ENCODE results near the gene TBC1D30. TPM values are rescaled to one million over a fixed set of nuclear protein-coding genes. Genes with fewer than 3 reads are reported as not detected.

TBC1D30 gene
- total RNA-seq, 1 experiment from 2014 or later: 2.0 TPM

GRCh38 chr12:64782191-64782876, 42.1 kb upstream of the TBC1D30 start:
- intact Hi-C loops (cut with micrococcal nuclease; ENCODE audit: unreplicated experiment): no loop called here
- Histone ChIP-seq H3K4me3 (ENCODE audit: low read depth, low read length, poor library complexity, severe bottlenecking) (no peak overlapping the region), H3K36me3 (ENCODE audit: insufficient read depth, low read length, poor library complexity, severe bottlenecking) (no peaks in the 10 kb centered on the region), H3K4me1 (ENCODE audit: insufficient read depth, low read length, poor library complexity, severe bottlenecking) (peaks cover 16% of the 10 kb centered on the region), H3K27me3 (replicated peaks; ENCODE audit: insufficient read depth, low read depth, low read length, poor library complexity) (peaks cover 58% of the 10 kb centered on the region), H3K9me3 (ENCODE audit: low read depth, low read length, poor library complexity, severe bottlenecking) (no peaks in the 10 kb centered on the region), H3K27ac (ENCODE audit: low read depth, low read length, poor library complexity, severe bottlenecking) (no peak overlapping the region)
- DNase-seq (ENCODE audit: low spot score): no peak
- no TSS peak for BruUV-seq (replicated peaks)
- POLR2A ChIA-PET (ENCODE audit: low non-redundant PET): interaction anchor here (0.6 kb wide), 1 partner anchor 927 kb away, joined by 3 read pairs; no protein-coding TSS in a partner anchor
- CTCF ChIA-PET: no interaction called here
- TF ChIP-seq EZH2 (IDR thresholded peaks at IDR 0.05; ENCODE audit: borderline replicate concordance, low read depth, low read length, poor library complexity, severe bottlenecking): no peak
- TF ChIP-seq, protein P1, sequence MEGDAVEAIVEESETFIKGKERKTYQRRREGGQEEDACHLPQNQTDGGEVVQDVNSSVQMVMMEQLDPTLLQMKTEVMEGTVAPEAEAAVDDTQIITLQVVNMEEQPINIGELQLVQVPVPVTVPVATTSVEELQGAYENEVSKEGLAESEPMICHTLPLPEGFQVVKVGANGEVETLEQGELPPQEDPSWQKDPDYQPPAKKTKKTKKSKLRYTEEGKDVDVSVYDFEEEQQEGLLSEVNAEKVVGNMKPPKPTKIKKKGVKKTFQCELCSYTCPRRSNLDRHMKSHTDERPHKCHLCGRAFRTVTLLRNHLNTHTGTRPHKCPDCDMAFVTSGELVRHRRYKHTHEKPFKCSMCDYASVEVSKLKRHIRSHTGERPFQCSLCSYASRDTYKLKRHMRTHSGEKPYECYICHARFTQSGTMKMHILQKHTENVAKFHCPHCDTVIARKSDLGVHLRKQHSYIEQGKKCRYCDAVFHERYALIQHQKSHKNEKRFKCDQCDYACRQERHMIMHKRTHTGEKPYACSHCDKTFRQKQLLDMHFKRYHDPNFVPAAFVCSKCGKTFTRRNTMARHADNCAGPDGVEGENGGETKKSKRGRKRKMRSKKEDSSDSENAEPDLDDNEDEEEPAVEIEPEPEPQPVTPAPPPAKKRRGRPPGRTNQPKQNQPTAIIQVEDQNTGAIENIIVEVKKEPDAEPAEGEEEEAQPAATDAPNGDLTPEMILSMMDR (conservative IDR thresholded peaks at IDR 0.05; ENCODE audit: low read depth, low read length): no peak

DNA sequence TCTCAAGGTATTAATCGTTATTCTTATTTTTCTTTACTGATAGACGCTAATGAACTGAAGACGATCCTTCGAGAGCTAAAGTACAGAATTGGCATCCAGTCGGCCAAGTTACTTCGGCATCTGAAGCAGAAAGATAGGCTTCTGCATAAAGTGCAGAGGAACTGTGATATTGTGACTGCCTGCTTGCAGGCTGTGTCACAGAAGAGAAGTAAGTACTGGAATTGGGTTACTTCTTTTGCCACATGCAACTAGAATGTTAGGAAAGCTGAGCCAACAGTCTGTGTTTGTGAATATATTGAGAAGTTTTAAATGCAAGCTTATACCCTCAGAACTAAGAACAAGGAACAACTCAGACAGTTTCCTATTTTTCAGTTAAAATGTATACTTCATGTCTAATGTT, 38.6 kb upstream of the TBC1D30 start:
- Histone ChIP-seq H3K4me3 (ENCODE audit: low read depth, low read length, poor library complexity, severe bottlenecking) (no peak overlapping the region), H3K9me3 (ENCODE audit: low read depth, low read length, poor library complexity, severe bottlenecking) (no peaks in the 10 kb centered on the region), H3K4me1 (ENCODE audit: insufficient read depth, low read length, poor library complexity, severe bottlenecking) (peaks cover 5% of the 10 kb centered on the region), H3K27me3 (replicated peaks; ENCODE audit: insufficient read depth, low read depth, low read length, poor library complexity) (peaks cover 35% of the 10 kb centered on the region), H3K36me3 (ENCODE audit: insufficient read depth, low read length, poor library complexity, severe bottlenecking) (no peaks in the 10 kb centered on the region), H3K27ac (ENCODE audit: low read depth, low read length, poor library complexity, severe bottlenecking) (no peak overlapping the region)
- TF ChIP-seq, protein P1 (conservative IDR thresholded peaks at IDR 0.05; ENCODE audit: low read depth, low read length): no peak
- TF ChIP-seq EZH2 (IDR thresholded peaks at IDR 0.05; ENCODE audit: borderline replicate concordance, low read depth, low read length, poor library complexity, severe bottlenecking): no peak
- ChIA-PET POLR2A (ENCODE audit: low non-redundant PET) (no interaction called here), CTCF (no interaction called here)
- DNase-seq (ENCODE audit: low spot score): no peak
- BruUV-seq (replicated peaks): no TSS peak
- intact Hi-C loops (cut with micrococcal nuclease; ENCODE audit: unreplicated experiment): no loop called here

GRCh38 chr12:64790166-64790565, 34.3 kb upstream of the TBC1D30 start:
- Histone ChIP-seq H3K27me3 (replicated peaks; ENCODE audit: insufficient read depth, low read depth, low read length, poor library complexity) (no peaks in the 10 kb centered on the region), H3K4me1 (ENCODE audit: insufficient read depth, low read length, poor library complexity, severe bottlenecking) (no peaks in the 10 kb centered on the region), H3K4me3 (ENCODE audit: low read depth, low read length, poor library complexity, severe bottlenecking) (no peak overlapping the region), H3K27ac (ENCODE audit: low read depth, low read length, poor library complexity, severe bottlenecking) (no peak overlapping the region), H3K9me3 (ENCODE audit: low read depth, low read length, poor library complexity, severe bottlenecking) (no peaks in the 10 kb centered on the region), H3K36me3 (ENCODE audit: insufficient read depth, low read length, poor library complexity, severe bottlenecking) (no peaks in the 10 kb centered on the region)
- no peak for DNase-seq (ENCODE audit: low spot score)
- no TSS peak for BruUV-seq (replicated peaks)
- POLR2A ChIA-PET (ENCODE audit: low non-redundant PET): no interaction called here
- CTCF ChIA-PET: no interaction called here
- intact Hi-C loops (cut with micrococcal nuclease; ENCODE audit: unreplicated experiment): no loop called here
- TF ChIP-seq, protein P1 (conservative IDR thresholded peaks at IDR 0.05; ENCODE audit: low read depth, low read length): no peak
- TF ChIP-seq EZH2 (IDR thresholded peaks at IDR 0.05; ENCODE audit: borderline replicate concordance, low read depth, low read length, poor library complexity, severe bottlenecking): no peak
